Measurements from ENCODE around the gene WARS2.
A peak's percentile ranks its signal among the peaks of the same experiment; 100 is the strongest.

WARS2 gene

DNA sequence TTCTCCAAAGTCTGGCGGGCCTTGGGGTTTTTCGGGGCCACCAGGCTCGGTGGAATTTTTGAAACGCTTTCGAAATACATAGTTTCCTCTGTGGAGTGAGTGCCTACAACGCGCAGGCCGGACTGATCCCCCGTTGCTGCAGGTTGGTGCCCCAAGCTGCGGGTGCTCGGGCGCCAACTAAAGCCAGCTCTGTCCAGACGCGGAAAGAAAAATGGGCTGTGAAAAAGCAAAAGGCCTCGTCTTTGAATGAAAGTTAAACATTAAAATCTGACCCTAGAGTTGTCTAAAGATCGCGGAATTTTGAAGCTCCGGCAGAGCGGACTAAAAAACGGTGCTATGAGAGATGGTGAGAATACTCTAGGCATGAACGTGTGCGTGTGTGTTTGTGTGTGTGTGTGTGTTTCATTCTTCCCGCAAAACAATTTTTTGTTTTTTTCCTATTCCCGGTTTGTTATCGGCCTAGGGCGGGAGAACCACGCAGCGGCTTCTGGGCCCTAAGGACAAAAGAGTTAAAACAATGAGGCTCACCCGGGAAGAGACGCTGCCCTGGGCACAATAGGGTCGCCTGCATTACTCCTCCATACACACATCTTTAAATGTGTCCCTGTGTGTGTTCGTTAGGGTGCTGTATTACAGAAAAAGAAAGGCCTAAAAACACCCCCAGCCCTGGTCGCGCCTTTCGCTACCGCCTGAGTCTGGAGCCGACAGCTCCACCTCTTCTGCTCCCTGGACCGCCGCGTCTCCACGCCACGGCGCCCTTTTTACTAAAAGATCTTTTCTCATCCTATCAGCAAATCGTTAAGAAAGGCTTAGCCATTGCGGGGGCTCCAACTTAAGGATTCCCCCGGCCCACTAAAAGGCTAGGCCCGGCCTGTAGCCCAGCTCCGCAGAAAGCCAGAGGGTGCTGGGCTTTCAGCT, 155.5 kb downstream of the WARS2 start:
- no peak overlapping the region for H2BK120ac ChIP-seq (ENCODE audit: insufficient read depth, low read length, poor library complexity)
- H3K23ac ChIP-seq (ENCODE audit: low read length): no peak overlapping the region
- no peak overlapping the region for H4K8ac ChIP-seq (ENCODE audit: low read depth, low read length)
- no peak overlapping the region for H4K91ac ChIP-seq (ENCODE audit: low read depth, low read length)
- H4K12ac ChIP-seq (ENCODE audit: low read depth, low read length): no peak overlapping the region
- H3K9ac ChIP-seq (ENCODE audit: low read length): no peak overlapping the region
- H2AK5ac ChIP-seq (ENCODE audit: low read length): no peak overlapping the region
- peaks cover 8% of the 10 kb centered on the region for H3K9me3 ChIP-seq (ENCODE audit: insufficient read depth, low read depth, low read length)
- peaks cover 15 to 20% of the 10 kb centered on the region in 2 experiments for H3K4me1 ChIP-seq (ENCODE audit: control insufficient read depth in 1 of 2, insufficient read depth in 2 of 2, low read length in 2 of 2)
- H3K27me3 ChIP-seq (ENCODE audit: insufficient read depth, low read length): peaks cover 75% of the 10 kb centered on the region
- no peaks in the 10 kb centered on the region for H3K79me1 ChIP-seq (ENCODE audit: low read length)
- H2BK5ac ChIP-seq (ENCODE audit: low read depth, low read length, poor library complexity): no peak overlapping the region
- no peaks in the 10 kb centered on the region for H3K79me2 ChIP-seq (ENCODE audit: control insufficient read depth, insufficient read depth, low read length, poor library complexity)
- DNase-seq: no peak
- H3K4ac ChIP-seq (ENCODE audit: low read depth, low read length): no peak overlapping the region
- H3K4me3 ChIP-seq (ENCODE audit: low read depth, low read length): no peak overlapping the region
- H3K14ac ChIP-seq (ENCODE audit: low read length): no peak overlapping the region
- peak overlapping the region; percentile 45 for H3K4me2 ChIP-seq (ENCODE audit: low read length)
- H3K18ac ChIP-seq (ENCODE audit: low read length): no peak overlapping the region
- H2AFZ ChIP-seq (ENCODE audit: insufficient read depth, low read length, poor library complexity): no peak overlapping the region
- H3K27ac ChIP-seq (ENCODE audit: low read depth, low read length): no peak overlapping the region
- H2BK12ac ChIP-seq (ENCODE audit: low read length): no peak overlapping the region
- no CpG with 5 or more reads among the region's 48 CpGs for WGBS (ENCODE audit: extremely low coverage, insufficient coverage, insufficient read length)
- no peaks in the 10 kb centered on the region for H3K36me3 ChIP-seq (ENCODE audit: control insufficient read depth in 1 of 2, insufficient read depth in 2 of 2, low read length in 2 of 2)

- H4K91ac ChIP-seq (ENCODE audit: low read depth, low read length): no peak overlapping the region
- peaks cover 81% of the 10 kb centered on the region for H3K27me3 ChIP-seq (ENCODE audit: insufficient read depth, low read length)
- H2BK120ac ChIP-seq (ENCODE audit: insufficient read depth, low read length, poor library complexity): no peak overlapping the region
- H2AK5ac ChIP-seq (ENCODE audit: low read length): no peak overlapping the region
- H2AFZ ChIP-seq (ENCODE audit: insufficient read depth, low read length, poor library complexity): no peak overlapping the region
- H3K79me1 ChIP-seq (ENCODE audit: low read length): no peaks in the 10 kb centered on the region
- no peak overlapping the region for H3K27ac ChIP-seq (ENCODE audit: low read depth, low read length)
- no peak overlapping the region for H3K23ac ChIP-seq (ENCODE audit: low read length)
- no peaks in the 10 kb centered on the region for H3K36me3 ChIP-seq (ENCODE audit: control insufficient read depth in 1 of 2, insufficient read depth in 2 of 2, low read length in 2 of 2)
- no peak overlapping the region for H3K9ac ChIP-seq (ENCODE audit: low read length)
- peaks cover 13 to 18% of the 10 kb centered on the region in 2 experiments for H3K4me1 ChIP-seq (ENCODE audit: control insufficient read depth in 1 of 2, insufficient read depth in 2 of 2, low read length in 2 of 2)
- DNase-seq: no peak
- peak overlapping the region; percentile 45 for H3K4me2 ChIP-seq (ENCODE audit: low read length)
- no peak overlapping the region for H3K18ac ChIP-seq (ENCODE audit: low read length)
- H3K79me2 ChIP-seq (ENCODE audit: control insufficient read depth, insufficient read depth, low read length, poor library complexity): no peaks in the 10 kb centered on the region
- H3K9me3 ChIP-seq (ENCODE audit: insufficient read depth, low read depth, low read length): peaks cover 8% of the 10 kb centered on the region
- no peak overlapping the region for H3K14ac ChIP-seq (ENCODE audit: low read length)
- no peak overlapping the region for H4K8ac ChIP-seq (ENCODE audit: low read depth, low read length)
- H2BK12ac ChIP-seq (ENCODE audit: low read length): no peak overlapping the region
- no peak overlapping the region for H3K4ac ChIP-seq (ENCODE audit: low read depth, low read length)
- WGBS (ENCODE audit: extremely low coverage, insufficient coverage, insufficient read length): no CpG with 5 or more reads among the region's 43 CpGs
- no peak overlapping the region for H3K4me3 ChIP-seq (ENCODE audit: low read depth, low read length)
- H2BK5ac ChIP-seq (ENCODE audit: low read depth, low read length, poor library complexity): no peak overlapping the region
- no peak overlapping the region for H4K12ac ChIP-seq (ENCODE audit: low read depth, low read length)
These were observed 156.2 kb downstream of the WARS2 start for GRCh38 chr1:118984086-118984721.

GRCh38 chr1:118983558-118984041, 156.9 kb downstream of the WARS2 start:
- H2BK5ac ChIP-seq (ENCODE audit: low read depth, low read length, poor library complexity): no peak overlapping the region
- H3K4me2 ChIP-seq (ENCODE audit: low read length): no peak overlapping the region
- H3K36me3 ChIP-seq (ENCODE audit: control insufficient read depth in 1 of 2, insufficient read depth in 2 of 2, low read length in 2 of 2): no peaks in the 10 kb centered on the region
- no peak overlapping the region for H4K91ac ChIP-seq (ENCODE audit: low read depth, low read length)
- H3K9me3 ChIP-seq (ENCODE audit: insufficient read depth, low read depth, low read length): peaks cover 8% of the 10 kb centered on the region
- H3K4me1 ChIP-seq (ENCODE audit: control insufficient read depth in 1 of 2, insufficient read depth in 2 of 2, low read length in 2 of 2): peaks cover 13 to 17% of the 10 kb centered on the region in 2 experiments
- H3K23ac ChIP-seq (ENCODE audit: low read length): no peak overlapping the region
- no peak overlapping the region for H2AFZ ChIP-seq (ENCODE audit: insufficient read depth, low read length, poor library complexity)
- H3K18ac ChIP-seq (ENCODE audit: low read length): no peak overlapping the region
- H3K79me1 ChIP-seq (ENCODE audit: low read length): no peaks in the 10 kb centered on the region
- no peak overlapping the region for H2AK5ac ChIP-seq (ENCODE audit: low read length)
- no peak overlapping the region for H4K12ac ChIP-seq (ENCODE audit: low read depth, low read length)
- H3K4ac ChIP-seq (ENCODE audit: low read depth, low read length): no peak overlapping the region
- no peak overlapping the region for H2BK120ac ChIP-seq (ENCODE audit: insufficient read depth, low read length, poor library complexity)
- H3K27me3 ChIP-seq (ENCODE audit: insufficient read depth, low read length): peaks cover 77% of the 10 kb centered on the region
- H3K79me2 ChIP-seq (ENCODE audit: control insufficient read depth, insufficient read depth, low read length, poor library complexity): no peaks in the 10 kb centered on the region
- H3K9ac ChIP-seq (ENCODE audit: low read length): no peak overlapping the region
- no peak overlapping the region for H3K4me3 ChIP-seq (ENCODE audit: low read depth, low read length)
- H4K8ac ChIP-seq (ENCODE audit: low read depth, low read length): no peak overlapping the region
- no peak overlapping the region for H3K14ac ChIP-seq (ENCODE audit: low read length)
- DNase-seq: no peak
- no CpG with 5 or more reads among the region's 22 CpGs for WGBS (ENCODE audit: extremely low coverage, insufficient coverage, insufficient read length)
- no peak overlapping the region for H3K27ac ChIP-seq (ENCODE audit: low read depth, low read length)
- H2BK12ac ChIP-seq (ENCODE audit: low read length): no peak overlapping the region

- H3K9ac ChIP-seq (ENCODE audit: low read length): no peak overlapping the region
- no peak overlapping the region for H3K23ac ChIP-seq (ENCODE audit: low read length)
- H4K12ac ChIP-seq (ENCODE audit: low read depth, low read length): no peak overlapping the region
- H3K79me2 ChIP-seq (ENCODE audit: control insufficient read depth, insufficient read depth, low read length, poor library complexity): no peaks in the 10 kb centered on the region
- peaks cover 13 to 17% of the 10 kb centered on the region in 2 experiments for H3K4me1 ChIP-seq (ENCODE audit: control insufficient read depth in 1 of 2, insufficient read depth in 2 of 2, low read length in 2 of 2)
- H4K91ac ChIP-seq (ENCODE audit: low read depth, low read length): no peak overlapping the region
- no peak overlapping the region for H2BK120ac ChIP-seq (ENCODE audit: insufficient read depth, low read length, poor library complexity)
- no peak overlapping the region for H3K27ac ChIP-seq (ENCODE audit: low read depth, low read length)
- H3K4me2 ChIP-seq (ENCODE audit: low read length): no peak overlapping the region
- H3K14ac ChIP-seq (ENCODE audit: low read length): no peak overlapping the region
- H2BK12ac ChIP-seq (ENCODE audit: low read length): no peak overlapping the region
- no CpG with 5 or more reads among the region's 26 CpGs for WGBS (ENCODE audit: extremely low coverage, insufficient coverage, insufficient read length)
- no peak overlapping the region for H2BK5ac ChIP-seq (ENCODE audit: low read depth, low read length, poor library complexity)
- H3K18ac ChIP-seq (ENCODE audit: low read length): no peak overlapping the region
- no peak overlapping the region for H2AK5ac ChIP-seq (ENCODE audit: low read length)
- no peak for DNase-seq
- peaks cover 71% of the 10 kb centered on the region for H3K27me3 ChIP-seq (ENCODE audit: insufficient read depth, low read length)
- H3K79me1 ChIP-seq (ENCODE audit: low read length): no peaks in the 10 kb centered on the region
- no peak overlapping the region for H3K4me3 ChIP-seq (ENCODE audit: low read depth, low read length)
- no peak overlapping the region for H4K8ac ChIP-seq (ENCODE audit: low read depth, low read length)
- H3K36me3 ChIP-seq (ENCODE audit: control insufficient read depth in 1 of 2, insufficient read depth in 2 of 2, low read length in 2 of 2): no peaks in the 10 kb centered on the region
- peaks cover 8% of the 10 kb centered on the region for H3K9me3 ChIP-seq (ENCODE audit: insufficient read depth, low read depth, low read length)
- H3K4ac ChIP-seq (ENCODE audit: low read depth, low read length): no peak overlapping the region
- H2AFZ ChIP-seq (ENCODE audit: insufficient read depth, low read length, poor library complexity): no peak overlapping the region
These were observed 157.5 kb downstream of the WARS2 start for GRCh38 chr1:118982821-118983557.

All from trophoblast cell (in vitro differentiated cells and primary cell).